Osteocyte (in vitro differentiated cells): ENCODE measurements around the gene SPACDR. TPM values are rescaled to one million over a fixed set of nuclear protein-coding genes. Genes with fewer than 3 reads are reported as not detected.

Source experiments
- DNase-seq: peaks from one replicate; pipeline ENCODE4 v3.0.0; 2021; ENCODE audit warnings: mixed read lengths; ENCODE audit not compliant: unreplicated experiment; ENCODE audit errors: extremely low spot score
- H3K27ac Mint-ChIP-seq: one replicate; pipeline ENCODE4 v1.8.0; 2021; ENCODE audit warnings: mild to moderate bottlenecking, mixed read lengths; ENCODE audit not compliant: unreplicated experiment
- H3K27me3 Mint-ChIP-seq: one replicate; pipeline ENCODE4 v1.8.0; 2021; ENCODE audit warnings: mixed read lengths; ENCODE audit not compliant: unreplicated experiment
- H3K36me3 Mint-ChIP-seq: one replicate; pipeline ENCODE4 v1.8.0; 2021; ENCODE audit warnings: mixed read lengths; ENCODE audit not compliant: unreplicated experiment
- H3K4me1 Mint-ChIP-seq: one replicate; pipeline ENCODE4 v1.8.0; 2021; ENCODE audit warnings: mixed read lengths; ENCODE audit not compliant: unreplicated experiment
- H3K4me3 Mint-ChIP-seq: one replicate; pipeline ENCODE4 v1.8.0; 2021; ENCODE audit warnings: mild to moderate bottlenecking, moderate library complexity, mixed read lengths; ENCODE audit not compliant: unreplicated experiment
- H3K9me3 Mint-ChIP-seq: one replicate; pipeline ENCODE4 v1.8.0; 2021; ENCODE audit warnings: mixed read lengths; ENCODE audit not compliant: unreplicated experiment
- total RNA-seq: library from RNA; stranded (reverse); gene quantifications from 2 replicates; pipeline ENCODE4 v1.2.1, GENCODE V29; 2021
- TF ChIP-seq, protein P1 (sequence below): fragments of 200-600 bp; sonication (generic); IDR thresholded peaks from 2 replicates; pipeline ENCODE4 v1.5.0; 2021; ENCODE audit warnings: antibody characterized with exemption, mild to moderate bottlenecking, moderate library complexity

Gene SPACDR
- total RNA-seq, 1 donor from 2014 or later = 0.46 TPM

- DNase-seq = peak; percentile 85
- Mint-ChIP-seq H3K27ac (no peak within 1 kb of the TSS), H3K27me3 (no peaks in the 10 kb centered on the region), H3K4me1 (peaks cover 15% of the 10 kb centered on the region), H3K36me3 (no peaks in the 10 kb centered on the region), H3K9me3 (no peaks in the 10 kb centered on the region), H3K4me3 (peak within 1 kb of the TSS; percentile 76)
- TF ChIP-seq, protein P1, sequence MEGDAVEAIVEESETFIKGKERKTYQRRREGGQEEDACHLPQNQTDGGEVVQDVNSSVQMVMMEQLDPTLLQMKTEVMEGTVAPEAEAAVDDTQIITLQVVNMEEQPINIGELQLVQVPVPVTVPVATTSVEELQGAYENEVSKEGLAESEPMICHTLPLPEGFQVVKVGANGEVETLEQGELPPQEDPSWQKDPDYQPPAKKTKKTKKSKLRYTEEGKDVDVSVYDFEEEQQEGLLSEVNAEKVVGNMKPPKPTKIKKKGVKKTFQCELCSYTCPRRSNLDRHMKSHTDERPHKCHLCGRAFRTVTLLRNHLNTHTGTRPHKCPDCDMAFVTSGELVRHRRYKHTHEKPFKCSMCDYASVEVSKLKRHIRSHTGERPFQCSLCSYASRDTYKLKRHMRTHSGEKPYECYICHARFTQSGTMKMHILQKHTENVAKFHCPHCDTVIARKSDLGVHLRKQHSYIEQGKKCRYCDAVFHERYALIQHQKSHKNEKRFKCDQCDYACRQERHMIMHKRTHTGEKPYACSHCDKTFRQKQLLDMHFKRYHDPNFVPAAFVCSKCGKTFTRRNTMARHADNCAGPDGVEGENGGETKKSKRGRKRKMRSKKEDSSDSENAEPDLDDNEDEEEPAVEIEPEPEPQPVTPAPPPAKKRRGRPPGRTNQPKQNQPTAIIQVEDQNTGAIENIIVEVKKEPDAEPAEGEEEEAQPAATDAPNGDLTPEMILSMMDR = no peak
Observed at GRCh38 chr7:100483722-100484672, 19.9 kb upstream of the SPACDR start, which contains the start of gene NYAP1. NYAP1 (plus strand) TSS chr7:100483927; CDS start chr7:100485312, 1,385 bp downstream.

- Mint-ChIP-seq H3K36me3 (no peaks in the 10 kb centered on the region), H3K4me1 (peaks cover 15% of the 10 kb centered on the region), H3K9me3 (no peaks in the 10 kb centered on the region), H3K4me3 (peak overlapping the region; percentile 76), H3K27ac (no peak overlapping the region), H3K27me3 (no peaks in the 10 kb centered on the region)
- TF ChIP-seq, protein P1 = peak; percentile 96
- peak; percentile 93 for DNase-seq
Observed at GRCh38 chr7:100483090-100483721, 19.1 kb upstream of the SPACDR start.

DNA sequence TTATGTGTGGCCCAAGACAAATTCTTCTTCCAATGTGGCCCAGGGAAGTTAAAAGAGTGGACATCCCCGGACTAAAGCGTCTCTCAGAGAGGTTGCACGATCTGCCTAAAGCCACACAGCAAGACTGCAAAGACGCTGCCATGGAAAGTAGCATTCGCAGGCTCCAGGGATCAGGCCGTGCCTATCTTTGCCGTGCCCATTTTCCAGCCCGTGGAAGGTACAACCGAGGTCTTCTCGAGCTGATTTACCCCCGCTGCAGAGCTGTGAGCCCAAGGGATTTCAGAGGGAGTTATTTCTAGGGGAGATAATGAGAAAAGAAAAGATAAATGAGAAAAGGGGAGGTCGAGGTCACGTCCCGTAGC is 18.6 kb upstream of the SPACDR start:
- Mint-ChIP-seq H3K27me3 (no peaks in the 10 kb centered on the region), H3K27ac (no peak overlapping the region), H3K36me3 (no peaks in the 10 kb centered on the region), H3K4me3 (peak overlapping the region; percentile 76), H3K4me1 (peaks cover 15% of the 10 kb centered on the region), H3K9me3 (no peaks in the 10 kb centered on the region)
- TF ChIP-seq, protein P1 = no peak
- no peak for DNase-seq

GRCh38 chr7:100481466-100481865 is 17.4 kb upstream of the SPACDR start:
- TF ChIP-seq, protein P1 = no peak
- Mint-ChIP-seq H3K27me3 (no peaks in the 10 kb centered on the region), H3K27ac (no peak overlapping the region), H3K9me3 (no peaks in the 10 kb centered on the region), H3K36me3 (no peaks in the 10 kb centered on the region), H3K4me1 (peaks cover 22% of the 10 kb centered on the region), H3K4me3 (no peak overlapping the region)
- DNase-seq = no peak
